Measurements from ENCODE around the gene PA2G4.

GRCh38 chr12:56080556-56081138, 23.7 kb upstream of the PA2G4 start:
- TF ChIP-seq POLR2AphosphoS5 (IDR thresholded peaks at IDR 0.05; ENCODE audit: low read depth, low read length) (no peak), SIN3A (IDR thresholded peaks at IDR 0.05; ENCODE audit: borderline replicate concordance, insufficient read depth, low read depth, low read length) (no peak), REST (IDR thresholded peaks at IDR 0.05; ENCODE audit: insufficient read depth in 1 of 2, low read depth in 2 of 2, low read length in 1 of 2) (no peak), CTCF (IDR thresholded peaks at IDR 0.05) (no peak)
